Measurements from ENCODE around the gene ATRNL1. TPM values are rescaled to one million over a fixed set of nuclear protein-coding genes. Genes with fewer than 3 reads are reported as not detected.

ATRNL1 gene
- total RNA-seq, 1 experiment from 2014 or later = 28.7 TPM

DNA sequence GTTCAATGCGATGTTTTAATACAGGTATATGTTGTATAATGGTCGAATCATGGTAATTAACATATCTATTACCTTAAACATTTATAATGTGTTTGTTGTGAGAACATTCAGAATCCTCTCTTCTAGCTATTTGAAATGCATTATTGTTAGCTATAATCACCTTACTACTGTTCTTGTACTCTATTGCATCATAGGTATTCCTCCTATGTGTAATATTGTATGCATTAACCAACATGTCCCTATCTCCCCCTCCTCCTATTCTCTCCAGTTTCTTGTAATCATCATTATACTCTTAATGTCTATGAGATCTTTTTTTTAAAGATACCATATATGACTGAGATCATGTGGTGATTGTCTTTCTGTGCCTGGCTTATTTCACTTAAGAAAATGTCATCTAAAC is 235.2 kb downstream of the ATRNL1 start:
- H3K4me1 Mint-ChIP-seq = peaks cover 8% of the 10 kb centered on the region; the same call in 1 of the 2 replicates

DNA sequence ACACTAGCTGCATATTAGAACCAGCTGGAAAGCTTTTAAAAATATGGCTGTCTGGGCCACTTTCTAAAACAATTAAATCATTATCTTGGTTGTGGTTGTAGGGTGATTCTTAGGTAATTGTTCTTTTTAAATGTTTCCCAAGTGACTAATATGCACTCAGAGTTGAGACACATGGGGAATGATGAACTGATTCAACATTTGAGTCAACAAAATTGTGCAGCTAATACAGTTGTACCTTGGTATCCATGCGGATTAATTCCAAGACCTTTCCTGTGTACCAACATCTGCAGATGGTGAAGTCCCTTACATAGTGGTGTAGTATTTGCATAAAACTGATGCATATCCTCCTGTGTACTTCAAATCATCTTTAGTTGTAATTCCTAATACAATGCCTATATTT is 242.2 kb downstream of the ATRNL1 start:
- H3K27me3 Mint-ChIP-seq (ENCODE audit: low read depth) = no peaks in the 10 kb centered on the region
- ATAC-seq (no peak), DNase-seq (ENCODE audit: low spot score) (no peak)
- H3K9me3 Mint-ChIP-seq = peaks cover 12% of the 10 kb centered on the region
- no peak overlapping the region for H3K4me3 Mint-ChIP-seq
- ChIA-PET CTCF (no interaction called here), POLR2A (no interaction called here)
- peaks cover 8% of the 10 kb centered on the region; the same call in 1 of the 2 replicates for H3K4me1 Mint-ChIP-seq
- H3K36me3 Mint-ChIP-seq = peaks cover 2% of the 10 kb centered on the region; the same call in 1 of the 2 replicates
- no peak overlapping the region for H3K27ac Mint-ChIP-seq
- TF ChIP-seq, protein P1, sequence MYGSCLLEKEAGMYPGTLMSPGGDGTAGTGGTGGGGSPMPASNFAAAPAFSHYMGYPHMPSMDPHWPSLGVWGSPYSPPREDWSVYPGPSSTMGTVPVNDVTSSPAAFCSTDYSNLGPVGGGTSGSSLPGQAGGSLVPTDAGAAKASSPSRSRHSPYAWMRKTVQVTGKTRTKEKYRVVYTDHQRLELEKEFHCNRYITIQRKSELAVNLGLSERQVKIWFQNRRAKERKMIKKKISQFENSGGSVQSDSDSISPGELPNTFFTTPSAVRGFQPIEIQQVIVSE (CRISPR knock-in tag; IDR thresholded peaks at IDR 0.05; ENCODE audit: borderline replicate concordance) = no peak
- TF ChIP-seq, protein P2, sequence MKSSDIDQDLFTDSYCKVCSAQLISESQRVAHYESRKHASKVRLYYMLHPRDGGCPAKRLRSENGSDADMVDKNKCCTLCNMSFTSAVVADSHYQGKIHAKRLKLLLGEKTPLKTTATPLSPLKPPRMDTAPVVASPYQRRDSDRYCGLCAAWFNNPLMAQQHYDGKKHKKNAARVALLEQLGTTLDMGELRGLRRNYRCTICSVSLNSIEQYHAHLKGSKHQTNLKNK (CRISPR knock-in tag; IDR thresholded peaks at IDR 0.05) = no peak
- TF ChIP-seq, protein P3, sequence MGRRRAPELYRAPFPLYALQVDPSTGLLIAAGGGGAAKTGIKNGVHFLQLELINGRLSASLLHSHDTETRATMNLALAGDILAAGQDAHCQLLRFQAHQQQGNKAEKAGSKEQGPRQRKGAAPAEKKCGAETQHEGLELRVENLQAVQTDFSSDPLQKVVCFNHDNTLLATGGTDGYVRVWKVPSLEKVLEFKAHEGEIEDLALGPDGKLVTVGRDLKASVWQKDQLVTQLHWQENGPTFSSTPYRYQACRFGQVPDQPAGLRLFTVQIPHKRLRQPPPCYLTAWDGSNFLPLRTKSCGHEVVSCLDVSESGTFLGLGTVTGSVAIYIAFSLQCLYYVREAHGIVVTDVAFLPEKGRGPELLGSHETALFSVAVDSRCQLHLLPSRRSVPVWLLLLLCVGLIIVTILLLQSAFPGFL (CRISPR knock-in tag; IDR thresholded peaks at IDR 0.05; ENCODE audit: borderline replicate concordance) = no peak
- TF ChIP-seq OVOL2 (CRISPR knock-in tag; IDR thresholded peaks at IDR 0.05; ENCODE audit: borderline replicate concordance) (no peak), TP53 (CRISPR knock-in tag; IDR thresholded peaks at IDR 0.05) (no peak), ZBTB21 (CRISPR knock-in tag; IDR thresholded peaks at IDR 0.05; ENCODE audit: borderline replicate concordance) (no peak), NFE2L1 (CRISPR knock-in tag; IDR thresholded peaks at IDR 0.05) (no peak), NR1H2 (CRISPR knock-in tag; IDR thresholded peaks at IDR 0.05) (no peak), ZNF219 (CRISPR knock-in tag; IDR thresholded peaks at IDR 0.05; ENCODE audit: borderline replicate concordance) (no peak)

More for the DNA sequence above, 235.2 kb downstream of the ATRNL1 start:
- peaks cover 28% of the 10 kb centered on the region for H3K9me3 Mint-ChIP-seq
- ChIA-PET POLR2A (no interaction called here), CTCF (no interaction called here)
- H3K36me3 Mint-ChIP-seq = peaks cover 5% of the 10 kb centered on the region
- H3K27me3 Mint-ChIP-seq (ENCODE audit: low read depth) = no peaks in the 10 kb centered on the region
- H3K4me3 Mint-ChIP-seq = no peak overlapping the region
- DNase-seq (ENCODE audit: low spot score) (no peak), ATAC-seq (no peak)
- TF ChIP-seq, protein P4, sequence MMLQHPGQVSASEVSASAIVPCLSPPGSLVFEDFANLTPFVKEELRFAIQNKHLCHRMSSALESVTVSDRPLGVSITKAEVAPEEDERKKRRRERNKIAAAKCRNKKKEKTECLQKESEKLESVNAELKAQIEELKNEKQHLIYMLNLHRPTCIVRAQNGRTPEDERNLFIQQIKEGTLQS (CRISPR knock-in tag; conservative IDR thresholded peaks at IDR 0.05) = no peak
- TF ChIP-seq ZBTB21 (CRISPR knock-in tag; IDR thresholded peaks at IDR 0.05; ENCODE audit: borderline replicate concordance) (no peak), MYBL2 (CRISPR knock-in tag; IDR thresholded peaks at IDR 0.05) (no peak), ZNF232 (CRISPR knock-in tag; IDR thresholded peaks at IDR 0.05) (no peak), TEAD4 (CRISPR knock-in tag; IDR thresholded peaks at IDR 0.05) (no peak), PRRX2 (CRISPR knock-in tag; IDR thresholded peaks at IDR 0.05) (no peak), RELA (CRISPR knock-in tag; IDR thresholded peaks at IDR 0.05; ENCODE audit: borderline replicate concordance) (no peak), HMGA2 (CRISPR knock-in tag; IDR thresholded peaks at IDR 0.05) (no peak), GTF2I (CRISPR knock-in tag; conservative IDR thresholded peaks at IDR 0.05) (no peak), ZNF423 (CRISPR knock-in tag; IDR thresholded peaks at IDR 0.05) (no peak), NR1H2 (CRISPR knock-in tag; IDR thresholded peaks at IDR 0.05) (no peak), SMAD4 (CRISPR knock-in tag; IDR thresholded peaks at IDR 0.05) (no peak), FOXP1 (CRISPR knock-in tag; IDR thresholded peaks at IDR 0.05; ENCODE audit: borderline replicate concordance) (no peak), SMAD3 (CRISPR knock-in tag; IDR thresholded peaks at IDR 0.05; ENCODE audit: borderline replicate concordance) (no peak), TCF7 (CRISPR knock-in tag; IDR thresholded peaks at IDR 0.05; ENCODE audit: low read depth) (no peak)
- TF ChIP-seq, protein P5, sequence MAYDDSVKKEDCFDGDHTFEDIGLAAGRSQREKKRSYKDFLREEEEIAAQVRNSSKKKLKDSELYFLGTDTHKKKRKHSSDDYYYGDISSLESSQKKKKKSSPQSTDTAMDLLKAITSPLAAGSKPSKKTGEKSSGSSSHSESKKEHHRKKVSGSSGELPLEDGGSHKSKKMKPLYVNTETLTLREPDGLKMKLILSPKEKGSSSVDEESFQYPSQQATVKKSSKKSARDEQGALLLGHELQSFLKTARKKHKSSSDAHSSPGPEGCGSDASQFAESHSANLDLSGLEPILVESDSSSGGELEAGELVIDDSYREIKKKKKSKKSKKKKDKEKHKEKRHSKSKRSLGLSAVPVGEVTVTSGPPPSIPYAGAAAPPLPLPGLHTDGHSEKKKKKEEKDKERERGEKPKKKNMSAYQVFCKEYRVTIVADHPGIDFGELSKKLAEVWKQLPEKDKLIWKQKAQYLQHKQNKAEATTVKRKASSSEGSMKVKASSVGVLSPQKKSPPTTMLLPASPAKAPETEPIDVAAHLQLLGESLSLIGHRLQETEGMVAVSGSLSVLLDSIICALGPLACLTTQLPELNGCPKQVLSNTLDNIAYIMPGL (CRISPR knock-in tag; IDR thresholded peaks at IDR 0.05) = no peak
- TF ChIP-seq, protein P6, sequence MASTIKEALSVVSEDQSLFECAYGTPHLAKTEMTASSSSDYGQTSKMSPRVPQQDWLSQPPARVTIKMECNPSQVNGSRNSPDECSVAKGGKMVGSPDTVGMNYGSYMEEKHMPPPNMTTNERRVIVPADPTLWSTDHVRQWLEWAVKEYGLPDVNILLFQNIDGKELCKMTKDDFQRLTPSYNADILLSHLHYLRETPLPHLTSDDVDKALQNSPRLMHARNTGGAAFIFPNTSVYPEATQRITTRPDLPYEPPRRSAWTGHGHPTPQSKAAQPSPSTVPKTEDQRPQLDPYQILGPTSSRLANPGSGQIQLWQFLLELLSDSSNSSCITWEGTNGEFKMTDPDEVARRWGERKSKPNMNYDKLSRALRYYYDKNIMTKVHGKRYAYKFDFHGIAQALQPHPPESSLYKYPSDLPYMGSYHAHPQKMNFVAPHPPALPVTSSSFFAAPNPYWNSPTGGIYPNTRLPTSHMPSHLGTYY (CRISPR knock-in tag; IDR thresholded peaks at IDR 0.05) = no peak
- TF ChIP-seq, protein P7, sequence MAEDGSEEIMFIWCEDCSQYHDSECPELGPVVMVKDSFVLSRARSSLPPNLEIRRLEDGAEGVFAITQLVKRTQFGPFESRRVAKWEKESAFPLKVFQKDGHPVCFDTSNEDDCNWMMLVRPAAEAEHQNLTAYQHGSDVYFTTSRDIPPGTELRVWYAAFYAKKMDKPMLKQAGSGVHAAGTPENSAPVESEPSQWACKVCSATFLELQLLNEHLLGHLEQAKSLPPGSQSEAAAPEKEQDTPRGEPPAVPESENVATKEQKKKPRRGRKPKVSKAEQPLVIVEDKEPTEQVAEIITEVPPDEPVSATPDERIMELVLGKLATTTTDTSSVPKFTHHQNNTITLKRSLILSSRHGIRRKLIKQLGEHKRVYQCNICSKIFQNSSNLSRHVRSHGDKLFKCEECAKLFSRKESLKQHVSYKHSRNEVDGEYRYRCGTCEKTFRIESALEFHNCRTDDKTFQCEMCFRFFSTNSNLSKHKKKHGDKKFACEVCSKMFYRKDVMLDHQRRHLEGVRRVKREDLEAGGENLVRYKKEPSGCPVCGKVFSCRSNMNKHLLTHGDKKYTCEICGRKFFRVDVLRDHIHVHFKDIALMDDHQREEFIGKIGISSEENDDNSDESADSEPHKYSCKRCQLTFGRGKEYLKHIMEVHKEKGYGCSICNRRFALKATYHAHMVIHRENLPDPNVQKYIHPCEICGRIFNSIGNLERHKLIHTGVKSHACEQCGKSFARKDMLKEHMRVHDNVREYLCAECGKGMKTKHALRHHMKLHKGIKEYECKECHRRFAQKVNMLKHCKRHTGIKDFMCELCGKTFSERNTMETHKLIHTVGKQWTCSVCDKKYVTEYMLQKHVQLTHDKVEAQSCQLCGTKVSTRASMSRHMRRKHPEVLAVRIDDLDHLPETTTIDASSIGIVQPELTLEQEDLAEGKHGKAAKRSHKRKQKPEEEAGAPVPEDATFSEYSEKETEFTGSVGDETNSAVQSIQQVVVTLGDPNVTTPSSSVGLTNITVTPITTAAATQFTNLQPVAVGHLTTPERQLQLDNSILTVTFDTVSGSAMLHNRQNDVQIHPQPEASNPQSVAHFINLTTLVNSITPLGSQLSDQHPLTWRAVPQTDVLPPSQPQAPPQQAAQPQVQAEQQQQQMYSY (CRISPR knock-in tag; IDR thresholded peaks at IDR 0.05) = no peak
- TF ChIP-seq, protein P8, sequence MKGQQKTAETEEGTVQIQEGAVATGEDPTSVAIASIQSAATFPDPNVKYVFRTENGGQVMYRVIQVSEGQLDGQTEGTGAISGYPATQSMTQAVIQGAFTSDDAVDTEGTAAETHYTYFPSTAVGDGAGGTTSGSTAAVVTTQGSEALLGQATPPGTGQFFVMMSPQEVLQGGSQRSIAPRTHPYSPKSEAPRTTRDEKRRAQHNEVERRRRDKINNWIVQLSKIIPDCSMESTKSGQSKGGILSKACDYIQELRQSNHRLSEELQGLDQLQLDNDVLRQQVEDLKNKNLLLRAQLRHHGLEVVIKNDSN (CRISPR knock-in tag; IDR thresholded peaks at IDR 0.05) = no peak
- H3K27ac Mint-ChIP-seq = no peak overlapping the region
